ENCODE measurements around the gene TMEM119.
"Not testable (repeated sequence)": the region's sequence is repeated elsewhere in the genome, so short reads cannot be mapped to it uniquely, and the experiment has no call there.

Gene TMEM119

GRCh38 chr12:108581311-108582227 lies 16.3 kb downstream of the TMEM119 start:
- DNase-seq, result no peak

GRCh38 chr12:108580531-108580930 lies 17.4 kb downstream of the TMEM119 start:
- DNase-seq, result no peak

- DNase-seq, result no peak
Measured at GRCh38 chr12:108578813-108579212, 19.1 kb downstream of the TMEM119 start.

- no peak for DNase-seq
Measured at GRCh38 chr12:108578264-108578663, 19.6 kb downstream of the TMEM119 start.

GRCh38 chr12:108577458-108577857 lies 20.4 kb downstream of the TMEM119 start:
- DNase-seq, result no peak

- DNase-seq, result no peak
Measured at GRCh38 chr12:108576660-108577234, 21.1 kb downstream of the TMEM119 start.

GRCh38 chr12:108575199-108575912 lies 22.5 kb downstream of the TMEM119 start:
- DNase-seq, result no peak

- not testable (repeated sequence) for DNase-seq
Measured at GRCh38 chr12:108574276-108574675, 23.6 kb downstream of the TMEM119 start.

GRCh38 chr12:108573317-108573716 lies 24.6 kb downstream of the TMEM119 start:
- no peak for DNase-seq

- DNase-seq, result no peak
Measured at GRCh38 chr12:108572166-108572790, 25.6 kb downstream of the TMEM119 start.

- DNase-seq, result no peak
Measured at GRCh38 chr12:108571609-108572165, 26.2 kb downstream of the TMEM119 start.

GRCh38 chr12:108570743-108571608 lies 26.9 kb downstream of the TMEM119 start:
- DNase-seq, result no peak

GRCh38 chr12:108568338-108569154 lies 29.3 kb downstream of the TMEM119 start:
- peak; percentile 58 for DNase-seq

GRCh38 chr12:108567406-108568337 lies 30.2 kb downstream of the TMEM119 start:
- DNase-seq, result peak; percentile 67

GRCh38 chr12:108566452-108566851 lies 31.4 kb downstream of the TMEM119 start:
- no peak for DNase-seq

- DNase-seq, result peak; percentile 90
Measured at GRCh38 chr12:108565976-108566375, 31.9 kb downstream of the TMEM119 start.

- DNase-seq, result peak; percentile 42
Measured at GRCh38 chr12:108565146-108565545, 32.7 kb downstream of the TMEM119 start.

GRCh38 chr12:108564724-108565123 lies 33.2 kb downstream of the TMEM119 start:
- DNase-seq, result no peak

GRCh38 chr12:108563804-108564151 lies 34.1 kb downstream of the TMEM119 start:
- DNase-seq, result no peak

All from DMS79 treated with DMSO at 0.1 percent for 48 hours (cell line).